ENCODE results near the gene RUBCNL. TPM values are rescaled to one million over a fixed set of nuclear protein-coding genes. Genes with fewer than 3 reads are reported as not detected.
A peak's percentile ranks its signal among the peaks of the same experiment; 100 is the strongest.

Gene RUBCNL
- total and polyA plus RNA-seq, 2 of the 4 experiments (the other 2 are of a cell fraction) = 0.03 TPM; not detected in 1

- peaks cover 3% of the 10 kb centered on the region for H3K27me3 ChIP-seq (ENCODE audit: control insufficient read depth, insufficient read depth, low read length)
- no peak overlapping the region for H2BK5ac ChIP-seq (ENCODE audit: low read depth, low read length, poor library complexity, severe bottlenecking)
- peaks cover 2% of the 10 kb centered on the region; the same call in 1 of the 2 replicates for H3K4me1 ChIP-seq (ENCODE audit: control insufficient read depth, insufficient read depth, low read length)
- no peak overlapping the region for H3K4ac ChIP-seq (ENCODE audit: low read depth, low read length)
- H3K4me3 ChIP-seq (ENCODE audit: insufficient read depth, low read depth, low read length) = no peak overlapping the region
- CTCF ChIA-PET = no interaction called here
- no peaks in the 10 kb centered on the region for H3K9me1 ChIP-seq (ENCODE audit: insufficient read depth, low read length)
- in situ Hi-C loops (cut with MboI; ENCODE audit: low sequenced_read_pairs) (no loop called here), dilution Hi-C loops (cut with HindIII; ENCODE audit: low sequenced_read_pairs, unreplicated experiment) (no loop called here), intact Hi-C loops (cut with micrococcal nuclease) (no loop called here)
- POLR2A ChIA-PET (ENCODE audit: unreplicated experiment) = no interaction called here
- no peak overlapping the region for H3K56ac ChIP-seq (ENCODE audit: extremely low read depth, insufficient read depth, low read length)
- no peak overlapping the region for H3K14ac ChIP-seq (replicated peaks; ENCODE audit: low read depth, low read length)
- ATAC-seq (ENCODE audit: low read depth) (no peak), DNase-seq (peak; percentile 45)
- H2AFZ ChIP-seq (replicated peaks; ENCODE audit: low read length, poor library complexity) = no peak overlapping the region
- H4K91ac ChIP-seq (ENCODE audit: insufficient read depth, low read depth, low read length) = no peak overlapping the region
- H3K36me3 ChIP-seq (ENCODE audit: control insufficient read depth, insufficient read depth, low read length) = no peaks in the 10 kb centered on the region
- H4K20me1 ChIP-seq (ENCODE audit: insufficient read depth, low read length) = no peaks in the 10 kb centered on the region
- no peaks in the 10 kb centered on the region for H3K79me1 ChIP-seq (ENCODE audit: low read depth in 1 of 2, low read length in 2 of 2)
- H2BK15ac ChIP-seq (ENCODE audit: low read depth, low read length) = no peak overlapping the region
- H2AK5ac ChIP-seq (ENCODE audit: low read depth, low read length) = no peak overlapping the region
- H2BK20ac ChIP-seq (ENCODE audit: low read depth, low read length) = no peak overlapping the region
- H3K9ac ChIP-seq (ENCODE audit: low read depth, low read length) = no peak overlapping the region
- H2AK9ac ChIP-seq (replicated peaks; ENCODE audit: low read depth, low read length, poor library complexity) = no peak overlapping the region
- no peak for TF ChIP-seq NFE2L2 (IDR thresholded peaks at IDR 0.05; ENCODE audit: low read depth, low read length)
- no peak for TF ChIP-seq RFX5 (IDR thresholded peaks at IDR 0.05; ENCODE audit: low read depth, low read length)
- no peak for TF ChIP-seq USF2 (IDR thresholded peaks at IDR 0.05; ENCODE audit: low read depth, low read length)
- no peak for TF ChIP-seq FOS (IDR thresholded peaks at IDR 0.05; ENCODE audit: low read depth, low read length)
- TF ChIP-seq ELK1 (IDR thresholded peaks at IDR 0.05; ENCODE audit: borderline replicate concordance, low read depth, low read length) = no peak
- no peak for TF ChIP-seq POLR2A (IDR thresholded peaks at IDR 0.05; ENCODE audit: low read depth, low read length)
- no peak for TF ChIP-seq RAD21 (IDR thresholded peaks at IDR 0.05; ENCODE audit: low read length)
- no peak for TF ChIP-seq RCOR1 (IDR thresholded peaks at IDR 0.05; ENCODE audit: insufficient replicate concordance, low read length)
- TF ChIP-seq MAZ (IDR thresholded peaks at IDR 0.05; ENCODE audit: borderline replicate concordance, low read depth, low read length) = no peak
- TF ChIP-seq CHD1 (IDR thresholded peaks at IDR 0.05; ENCODE audit: low read depth, low read length) = no peak
- no peak for TF ChIP-seq SMC3 (IDR thresholded peaks at IDR 0.05; ENCODE audit: low read depth, low read length)
- no peak for TF ChIP-seq MXI1 (IDR thresholded peaks at IDR 0.05; ENCODE audit: borderline replicate concordance, low read depth, low read length)
- no peak for TF ChIP-seq CTCF (conservative IDR thresholded peaks at IDR 0.05; ENCODE audit: low read depth, low read length)
- TF ChIP-seq MAFK (IDR thresholded peaks at IDR 0.05; ENCODE audit: low read depth, low read length) = no peak
- TF ChIP-seq CEBPB (IDR thresholded peaks at IDR 0.05; ENCODE audit: low read depth, low read length) = no peak
- TF ChIP-seq BHLHE40 (IDR thresholded peaks at IDR 0.05; ENCODE audit: low read depth, low read length) = no peak
- no peak overlapping the region for H2BK120ac ChIP-seq (ENCODE audit: low read depth, low read length)
- H3K9me3 ChIP-seq (ENCODE audit: control insufficient read depth, insufficient read depth, low read length) = no peaks in the 10 kb centered on the region
- 80% methylated on average over 1 of the region's 3 CpGs; no CpG with 5 or more reads in 1 of the 2 experiments for WGBS, 2 experiments (ENCODE audit: extremely low coverage in 2 of 2, insufficient read length in 1 of 2)
- no peak overlapping the region for H3K4me2 ChIP-seq (ENCODE audit: low read depth, low read length)
- no peak overlapping the region for H4K5ac ChIP-seq (ENCODE audit: low read depth, low read length)
- no peak overlapping the region for H3K23ac ChIP-seq (ENCODE audit: low read depth, low read length)
- H3K18ac ChIP-seq (ENCODE audit: low read depth, low read length) = no peak overlapping the region
- no TSS peak for BruUV-seq (replicated peaks)
- no peak overlapping the region for H4K8ac ChIP-seq (ENCODE audit: low read depth in 2 of 2, low read length in 2 of 2)
- no peak overlapping the region for H3K27ac ChIP-seq (ENCODE audit: insufficient read depth, low read length)
Measured at GRCh38 chr13:46367617-46368327, 19.3 kb downstream of the RUBCNL start.

All from IMR-90 (cell line).